Body of pancreas (tissue), 4 donors: Measurements from ENCODE around the gene BTBD9. TPM values are rescaled to one million over a fixed set of nuclear protein-coding genes. Genes with fewer than 3 reads are reported as not detected.

Source experiments
- ATAC-seq: fragments of 150-250 bp; one replicate; pipeline ENCODE4 v1.9.1; 2016
- DNase-seq, 4 donors: peaks; one replicate each; pipeline ENCODE4 v3.0.0-alpha.2; 2019
- H3K27ac ChIP-seq, 4 donors: fragments of 200-600 bp; sonication (generic); 1 replicate in 3 of 4; 2 replicates in 1 of 4; pipeline versions ENCODE4 v1.5.1 to v1.6.1; 2016 to 2019; ENCODE audit warnings: mild to moderate bottlenecking in 1 of 4, mixed read lengths in 1 of 4, moderate library complexity in 1 of 4
- H3K27me3 ChIP-seq, 2 donors: fragments of 200-600 bp; sonication (generic); one replicate each; pipeline ENCODE4 v1.6.0; 2016; ENCODE audit warnings: mild to moderate bottlenecking in 1 of 2
- H3K36me3 ChIP-seq, 2 donors: fragments of 200-600 bp; sonication (generic); replicated peaks in 1 of 2; 2 replicates each; pipeline ENCODE4 v1.5.1; 2016; ENCODE audit warnings: low read depth in 2 of 2; ENCODE audit not compliant: insufficient read depth in 1 of 2
- H3K4me1 ChIP-seq: fragments of 200-600 bp; sonication (generic); one replicate; pipeline ENCODE4 v1.6.0; 2016
- H3K4me3 ChIP-seq, 2 donors: fragments of 200-600 bp; sonication (generic); 1 replicate in 1 of 2; 2 replicates in 1 of 2; pipeline ENCODE4 v1.5.1; 2016 to 2019
- H3K9me3 ChIP-seq, 3 donors: fragments of 200-600 bp; sonication (generic); 1 replicate in 2 of 3; 2 replicates in 1 of 3; pipeline ENCODE4 v1.5.1; 2016
- POLR2A ChIP-seq, 3 donors: fragments of 450-650 bp; IDR thresholded peaks; one replicate each; pipeline ENCODE4 v1.6.1; 2016; ENCODE audit warnings: antibody characterized with exemption in 3 of 3, mild to moderate bottlenecking in 2 of 3
- WGBS, 2 donors: methylation state at CpG; one replicate each; pipeline ENCODE4 v1.1.5; 2017; 5-methylcytosine and 5-hydroxymethylcytosine counted together
- intact Hi-C: fragments of 100-400 bp; cut with DNase I; formaldehyde crosslinking; loops from one replicate; pipeline ENCODE4 v1.15.1; 2023
- total RNA-seq, 2 donors: library from RNA; depleted of rRNA; stranded (reverse); fragments of >200 nt; gene quantifications; one replicate each; pipeline ENCODE4 v1.1.0, GENCODE V29; 2016
- TF ChIP-seq, protein P1 (sequence below), 7 experiments: fragments of 450-650 bp in 4 of 7; fragments of 200-600 bp in 3 of 7; sonication (generic) in 3 of 7; IDR thresholded peaks; one replicate each; pipeline ENCODE4 v1.5.1; 2016 to 2019; ENCODE audit warnings: antibody characterized with exemption in 7 of 7

BTBD9 gene
- total RNA-seq, 2 donors from 2014 or later: 11.9 to 29.3 TPM

DNA sequence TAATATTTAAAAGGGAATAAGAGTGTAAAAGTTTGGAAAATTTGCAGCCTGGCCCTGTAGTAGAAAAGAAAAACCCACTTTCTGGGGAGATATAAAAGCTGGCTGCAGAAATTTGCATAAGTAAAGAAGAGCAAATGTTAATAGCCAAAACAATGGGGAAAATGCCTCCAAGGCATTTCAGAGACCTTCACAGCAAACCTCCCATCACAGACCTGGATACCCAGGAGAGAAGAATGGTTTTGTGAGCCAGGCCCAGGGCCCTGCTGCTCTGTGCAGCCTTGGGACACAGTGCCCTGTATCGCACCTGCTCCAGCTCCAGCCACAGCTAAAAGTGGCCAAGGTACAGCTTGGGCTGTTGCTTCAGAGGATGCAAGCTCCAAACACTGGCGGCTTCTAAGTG lies 113.8 kb downstream of the BTBD9 start:
- Histone ChIP-seq H3K27ac (no peak overlapping the region), H3K27me3 (no peaks in the 10 kb centered on the region), H3K36me3 (no peaks in the 10 kb centered on the region), H3K9me3 (peaks cover 0 to 14% (median 0%) of the 10 kb centered on the region in 3 donors), H3K4me3 (no peak overlapping the region), H3K4me1 (no peaks in the 10 kb centered on the region)
- 86 to 100% methylated on average over 2 of the region's 2 CpGs for WGBS, 2 donors
- ATAC-seq (no peak), DNase-seq (no peak)
- intact Hi-C loops: no loop called here
- TF ChIP-seq, protein P1, sequence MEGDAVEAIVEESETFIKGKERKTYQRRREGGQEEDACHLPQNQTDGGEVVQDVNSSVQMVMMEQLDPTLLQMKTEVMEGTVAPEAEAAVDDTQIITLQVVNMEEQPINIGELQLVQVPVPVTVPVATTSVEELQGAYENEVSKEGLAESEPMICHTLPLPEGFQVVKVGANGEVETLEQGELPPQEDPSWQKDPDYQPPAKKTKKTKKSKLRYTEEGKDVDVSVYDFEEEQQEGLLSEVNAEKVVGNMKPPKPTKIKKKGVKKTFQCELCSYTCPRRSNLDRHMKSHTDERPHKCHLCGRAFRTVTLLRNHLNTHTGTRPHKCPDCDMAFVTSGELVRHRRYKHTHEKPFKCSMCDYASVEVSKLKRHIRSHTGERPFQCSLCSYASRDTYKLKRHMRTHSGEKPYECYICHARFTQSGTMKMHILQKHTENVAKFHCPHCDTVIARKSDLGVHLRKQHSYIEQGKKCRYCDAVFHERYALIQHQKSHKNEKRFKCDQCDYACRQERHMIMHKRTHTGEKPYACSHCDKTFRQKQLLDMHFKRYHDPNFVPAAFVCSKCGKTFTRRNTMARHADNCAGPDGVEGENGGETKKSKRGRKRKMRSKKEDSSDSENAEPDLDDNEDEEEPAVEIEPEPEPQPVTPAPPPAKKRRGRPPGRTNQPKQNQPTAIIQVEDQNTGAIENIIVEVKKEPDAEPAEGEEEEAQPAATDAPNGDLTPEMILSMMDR (IDR thresholded peaks at IDR 0.05): no peak
- no peak for TF ChIP-seq POLR2A (IDR thresholded peaks at IDR 0.05)

DNA sequence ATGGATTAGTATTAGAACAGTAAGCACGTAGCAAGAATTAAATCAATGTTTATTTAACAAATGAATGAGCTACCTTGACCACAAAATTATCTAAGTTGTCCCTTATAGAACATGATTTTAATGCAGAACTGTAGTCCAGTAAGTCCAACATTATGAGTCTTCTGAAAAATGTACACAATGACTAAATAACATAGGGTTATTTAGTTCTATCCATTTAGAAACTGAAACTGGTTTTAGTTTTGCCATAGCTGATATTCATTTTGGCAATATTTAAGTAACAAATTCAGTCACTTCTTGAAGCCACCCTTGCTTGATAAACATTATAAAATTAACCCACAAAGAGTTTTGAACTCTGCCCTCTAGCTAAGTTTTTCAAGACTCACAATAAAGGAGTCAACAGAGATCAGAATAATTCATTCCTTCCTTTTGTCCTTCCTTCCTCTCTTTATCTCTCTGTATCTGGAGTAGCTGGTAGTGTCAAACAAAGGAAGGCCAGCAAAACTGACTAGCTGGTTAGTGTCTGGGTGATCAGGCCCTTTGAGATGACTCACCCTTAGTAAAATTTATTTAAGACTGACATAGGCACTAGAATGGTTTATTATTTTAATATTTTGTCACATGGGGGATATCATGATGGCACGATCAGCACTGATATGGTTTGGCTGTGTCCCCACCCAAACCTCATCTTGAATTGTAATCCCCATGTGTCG lies 115.1 kb downstream of the BTBD9 start:
- no peak for ATAC-seq

GRCh38 chr6:38522322-38522721 lies 117.4 kb downstream of the BTBD9 start:
- TF ChIP-seq, protein P1 (IDR thresholded peaks at IDR 0.05): no peak
- no peak for TF ChIP-seq POLR2A (IDR thresholded peaks at IDR 0.05)
- 27 to 37% methylated on average over 2 of the region's 2 CpGs for WGBS, 2 donors
- Histone ChIP-seq H3K36me3 (no peaks in the 10 kb centered on the region), H3K4me3 (no peak overlapping the region), H3K27me3 (no peaks in the 10 kb centered on the region), H3K27ac (no peak overlapping the region), H3K4me1 (no peaks in the 10 kb centered on the region), H3K9me3 (peaks cover 0 to 10% (median 0%) of the 10 kb centered on the region in 3 donors)
- intact Hi-C loops: no loop called here
- DNase-seq (peak in 1 of 4 donors; percentile 20), ATAC-seq (peak; percentile 35)

More for the DNA sequence above, 115.1 kb downstream of the BTBD9 start:
- no peak for DNase-seq
- no peak for TF ChIP-seq POLR2A (IDR thresholded peaks at IDR 0.05)
- TF ChIP-seq, protein P1 (IDR thresholded peaks at IDR 0.05): no peak
- Histone ChIP-seq H3K4me1 (no peaks in the 10 kb centered on the region), H3K27ac (no peak overlapping the region), H3K36me3 (no peaks in the 10 kb centered on the region), H3K27me3 (no peaks in the 10 kb centered on the region), H3K4me3 (no peak overlapping the region), H3K9me3 (peaks cover 0 to 10% (median 0%) of the 10 kb centered on the region in 3 donors)
- WGBS, 2 donors: 92 to 96% methylated on average over 3 of the region's 3 CpGs
- intact Hi-C loops: no loop called here

GRCh38 chr6:38518511-38519304 lies 121.0 kb downstream of the BTBD9 start:
- no peak for TF ChIP-seq POLR2A (IDR thresholded peaks at IDR 0.05)
- TF ChIP-seq, protein P1 (IDR thresholded peaks at IDR 0.05): no peak
- DNase-seq: no peak

More at GRCh38 chr6:38518511-38519304, 121.0 kb downstream of the BTBD9 start:
- ATAC-seq: no peak
- H3K4me3 ChIP-seq: no peak overlapping the region
- no peaks in the 10 kb centered on the region for H3K9me3 ChIP-seq
- no peaks in the 10 kb centered on the region for H3K27me3 ChIP-seq
- H3K4me1 ChIP-seq: no peaks in the 10 kb centered on the region
- no peak overlapping the region for H3K27ac ChIP-seq
- intact Hi-C loops: no loop called here
- no peaks in the 10 kb centered on the region for H3K36me3 ChIP-seq
